Stimulated activated CD4-positive, alpha-beta T cell treated with anti-CD3 and anti-CD28 coated beads, Interleukin-2, amount 100 ng/mL, for 48 hours (primary cell): ENCODE measurements around the gene CNPY2.
"Not testable (repeated sequence)": the region's sequence is repeated elsewhere in the genome, so short reads cannot be mapped to it uniquely, and the experiment has no call there.

Experiments used
- DNase-seq, 2 donors: peaks; one replicate each; pipeline ENCODE4 v3.0.0-alpha.2; 2020

Gene CNPY2

DNA sequence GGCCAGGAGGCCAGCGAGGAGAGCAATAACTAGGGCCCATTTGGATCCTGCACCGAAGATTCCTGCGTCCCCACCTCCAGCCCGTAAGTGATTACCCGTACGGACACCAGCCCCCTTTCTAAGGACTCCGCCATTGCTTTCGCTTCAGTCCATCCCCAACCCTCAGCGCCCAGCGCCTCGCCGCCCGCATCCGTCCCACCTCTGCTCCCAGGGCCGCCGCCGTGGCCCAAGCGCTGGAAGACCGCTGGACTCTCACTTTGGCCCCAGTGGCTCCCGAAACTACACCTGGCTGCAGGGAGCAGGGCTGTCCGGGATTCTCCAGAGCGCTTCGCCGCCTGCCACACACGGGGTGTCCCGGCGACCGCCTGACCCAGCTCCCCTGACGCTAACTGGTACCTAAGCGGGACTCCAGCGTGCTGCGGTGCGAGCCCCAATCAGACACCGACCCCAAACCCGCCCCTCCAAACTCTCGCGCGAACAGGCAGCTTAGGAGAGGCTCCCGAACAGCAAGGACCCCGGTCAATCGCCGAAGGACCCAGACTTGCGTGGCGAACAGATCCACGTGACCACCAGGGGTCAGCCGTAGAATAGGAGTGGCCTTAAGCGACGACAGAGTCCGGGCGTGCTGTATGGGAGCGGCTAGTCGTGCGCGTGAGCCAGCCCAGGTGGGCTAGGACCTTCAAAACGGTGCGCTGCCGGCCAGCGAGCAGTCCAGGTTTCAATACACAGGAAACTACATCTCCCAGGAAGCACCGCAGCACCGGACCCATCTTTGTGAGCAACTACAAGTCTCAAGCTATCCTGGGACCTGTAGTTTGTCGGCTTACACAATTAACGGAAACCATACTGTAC lies at the start of gene CNPY2:
CNPY2 (minus strand) TSS at position 367 of the 852 bp plus-strand sequence. CDS start 771 bp downstream, outside the sequence.
- DNase-seq, result peak; percentile 85 to 86

DNA sequence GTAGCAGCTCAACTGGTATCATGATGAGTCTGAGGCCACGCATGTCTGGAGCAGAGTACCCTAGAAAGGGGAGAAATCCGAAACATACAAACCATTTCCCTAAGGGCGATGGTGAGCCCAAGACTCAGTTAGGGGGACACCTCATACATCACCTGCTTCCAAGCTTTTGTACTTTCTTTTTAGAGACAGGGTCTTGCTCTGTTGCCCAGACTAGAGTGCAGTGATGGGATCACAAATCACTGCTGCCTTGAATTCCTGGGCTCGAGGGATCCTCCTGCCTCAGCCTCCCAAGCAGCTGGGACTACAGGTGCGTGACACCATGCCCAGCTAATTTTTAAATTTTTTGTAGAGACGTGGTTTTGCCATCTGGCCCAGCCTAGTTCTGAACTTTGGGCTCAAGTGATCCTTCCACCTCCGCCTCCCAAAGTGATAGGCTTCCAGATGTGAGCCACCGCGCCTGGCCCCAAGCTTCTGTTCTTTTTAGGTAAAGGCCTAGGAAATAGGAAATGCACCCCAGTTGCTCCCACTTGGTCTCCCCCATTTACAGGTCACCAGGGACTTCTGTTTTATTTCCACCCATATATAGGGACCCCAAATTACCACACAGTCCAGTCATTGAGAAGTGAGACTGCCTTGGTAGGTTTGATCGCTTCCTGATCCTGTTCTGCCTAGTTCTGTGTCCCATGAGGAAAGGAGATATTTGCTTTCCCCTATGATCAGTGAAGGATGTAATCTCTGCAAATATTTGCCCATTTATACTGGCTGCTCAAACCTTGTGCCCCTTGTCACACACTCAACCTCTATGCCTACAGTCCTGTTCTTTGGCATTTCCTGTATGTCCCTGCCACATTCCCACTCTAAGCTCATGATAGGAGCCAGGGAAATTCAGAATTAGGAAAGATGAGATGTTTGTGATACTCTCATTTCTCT lies 46.6 kb upstream of the CNPY2 start, which contains the start of gene APOF:
APOF (minus strand) TSS at position 728 of the 930 bp plus-strand sequence; CDS start at position 616, 112 bp downstream.
- no peak for DNase-seq

DNA sequence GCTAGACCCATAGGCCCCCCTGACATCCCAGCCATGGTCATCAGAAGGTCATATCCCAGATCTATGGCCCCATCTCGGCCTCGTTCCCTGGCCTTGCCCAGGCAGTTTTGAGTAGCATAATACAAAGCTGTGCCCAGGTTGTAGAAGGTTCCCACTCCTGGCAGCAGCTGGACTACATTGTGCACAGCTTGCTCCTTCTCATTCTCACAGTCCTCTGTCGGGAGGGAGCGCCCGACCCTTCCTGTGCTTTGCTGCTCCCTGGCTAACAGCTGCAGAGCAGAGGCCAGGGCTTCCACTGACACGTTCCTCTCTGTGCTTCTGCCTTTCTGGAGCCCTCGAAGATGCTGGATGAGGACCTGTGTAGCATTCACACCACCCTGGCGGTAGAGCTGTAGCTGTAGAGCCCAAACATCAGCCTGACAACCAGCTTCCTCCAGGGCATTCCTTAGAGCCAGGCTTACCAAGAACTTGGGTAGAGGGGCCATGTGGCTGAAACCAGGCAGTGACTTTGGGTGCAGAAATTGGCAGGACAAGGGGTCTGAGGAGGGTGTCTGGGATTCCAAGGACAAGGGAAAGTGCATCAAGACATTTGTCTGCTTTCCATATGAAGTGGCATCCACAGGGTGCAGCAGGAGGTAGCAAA lies 45.8 kb upstream of the CNPY2 start:
- no peak for DNase-seq

DNA sequence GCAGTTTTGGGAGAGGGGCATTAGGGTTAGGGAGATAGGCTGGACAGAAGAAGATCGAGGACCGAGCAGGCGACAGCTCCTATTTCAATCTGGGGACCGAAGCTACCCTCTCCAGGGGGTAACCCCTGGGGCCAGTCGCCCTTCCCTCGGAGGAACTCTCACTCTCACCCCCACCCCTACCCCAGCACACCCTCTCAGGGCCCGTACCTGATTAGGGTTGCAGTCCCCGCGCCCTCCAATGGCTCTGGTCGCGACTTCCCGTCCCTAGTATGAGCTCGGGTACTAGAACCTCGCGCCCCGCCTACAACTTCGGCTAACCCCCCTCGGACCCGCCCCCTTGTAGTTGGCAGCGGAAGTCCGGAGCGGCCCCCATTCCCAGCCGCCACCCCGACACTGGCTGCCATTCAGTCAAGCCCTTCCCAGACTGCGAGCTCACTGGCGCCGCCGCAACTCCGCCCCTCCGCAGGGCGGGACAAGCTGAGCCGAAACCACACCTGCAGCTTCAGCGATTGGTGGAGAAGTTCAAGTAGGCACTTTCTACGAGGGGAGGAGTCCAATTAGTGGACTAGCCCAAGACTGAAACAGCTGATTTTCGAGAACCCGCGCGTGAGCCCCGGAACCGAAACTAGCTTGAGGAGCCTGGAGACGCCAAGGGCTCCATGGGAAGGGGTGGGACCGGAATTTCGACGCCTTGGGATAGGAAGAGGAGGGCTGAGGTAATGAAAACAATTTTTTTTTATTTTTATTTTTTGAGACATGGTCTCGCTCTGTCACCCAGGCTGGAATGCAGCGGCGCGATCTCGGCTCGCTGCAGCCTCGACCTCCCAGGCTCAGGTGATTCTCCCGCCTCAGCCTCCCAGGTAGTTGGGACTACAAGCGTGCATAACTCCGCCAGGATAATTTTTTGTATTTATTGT lies 44.3 kb upstream of the CNPY2 start, which contains the start of gene STAT2:
STAT2 (minus strand) TSS at position 257 of the 917 bp plus-strand sequence. CDS start 3,536 bp downstream, outside the sequence.
- peak; percentile 95 to 96 for DNase-seq

DNA sequence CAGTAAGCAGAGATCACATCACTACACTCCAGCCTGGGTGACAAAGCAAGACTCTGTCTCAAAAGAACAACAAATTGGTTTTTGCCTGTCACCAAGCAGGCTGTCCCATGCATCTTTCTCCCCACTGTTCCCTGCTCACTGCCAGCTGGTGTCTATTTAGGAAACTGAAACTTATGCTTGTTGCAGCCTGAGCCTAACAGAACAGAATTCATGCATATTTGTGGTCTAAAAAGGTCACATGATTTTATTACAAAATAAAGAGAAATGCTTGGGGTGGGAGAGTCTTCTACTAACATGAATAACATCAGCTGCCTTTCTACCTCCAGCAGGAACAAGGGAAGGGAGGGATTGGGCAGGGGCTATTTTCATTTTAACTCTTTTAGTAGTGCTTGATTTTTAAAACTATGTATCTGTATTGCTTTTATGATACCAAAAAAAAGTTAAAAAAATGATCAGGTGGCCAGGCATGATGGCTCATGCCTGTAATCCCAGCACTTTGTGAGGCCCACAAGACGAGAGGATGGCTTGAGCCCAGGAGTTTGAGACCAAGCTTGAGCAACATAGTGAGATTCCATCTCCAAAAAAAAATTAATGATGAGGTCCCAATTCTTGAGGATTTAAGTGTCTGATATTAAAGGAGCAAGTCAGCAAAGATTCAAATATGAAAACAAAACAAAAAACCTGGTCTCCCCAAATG lies 43.2 kb upstream of the CNPY2 start:
- DNase-seq, result no peak

- DNase-seq, result no peak
Measured at GRCh38 chr12:56351325-56351724, 35.5 kb upstream of the CNPY2 start.

GRCh38 chr12:56350662-56351061 lies 34.9 kb upstream of the CNPY2 start:
- DNase-seq, result no peak

DNA sequence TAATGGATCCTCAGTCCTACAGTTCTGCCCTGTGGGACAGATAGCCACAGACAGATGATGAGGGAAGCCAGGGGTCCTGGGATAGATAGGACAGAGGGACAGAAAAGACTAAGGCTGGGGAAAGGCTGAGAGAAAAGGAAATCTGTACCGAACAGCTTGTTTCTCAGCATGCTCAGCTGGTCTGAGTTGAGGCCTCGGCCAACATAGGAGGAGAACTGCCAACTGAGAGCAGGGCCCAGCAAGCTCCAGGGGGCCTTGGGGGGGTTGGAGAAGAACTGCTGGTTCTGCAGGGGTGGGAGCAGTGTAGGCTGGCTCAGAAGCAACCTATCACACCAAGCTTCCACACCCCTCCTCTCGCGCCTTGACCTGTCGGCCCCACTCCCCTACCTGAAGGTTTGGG lies 33.0 kb upstream of the CNPY2 start:
- no peak for DNase-seq

GRCh38 chr12:56347255-56347654 lies 31.5 kb upstream of the CNPY2 start:
- DNase-seq, result not testable (repeated sequence)

GRCh38 chr12:56346675-56347074 lies 30.9 kb upstream of the CNPY2 start:
- DNase-seq, result peak in 1 of 2 donors; percentile 15

- DNase-seq, result not testable (repeated sequence)
Measured at GRCh38 chr12:56342290-56342689, 26.5 kb upstream of the CNPY2 start.

DNA sequence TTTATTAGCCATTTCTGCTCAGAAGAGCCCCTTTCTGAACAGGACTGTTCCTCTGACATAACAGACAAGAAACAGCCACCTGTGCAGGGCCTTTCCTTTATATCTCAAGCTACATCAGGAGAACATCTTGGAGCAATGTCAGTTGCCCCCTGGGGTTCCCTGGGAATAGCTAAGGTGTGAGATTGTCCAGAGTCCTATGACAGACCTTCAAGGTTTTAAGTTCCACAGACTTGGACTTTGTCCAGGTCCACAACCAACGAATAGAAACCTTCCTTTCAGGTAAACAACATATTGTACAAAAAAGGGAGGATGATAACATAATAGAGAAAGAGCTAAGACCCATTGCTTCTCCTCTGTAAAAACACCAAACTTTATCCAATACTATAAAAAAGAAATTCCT lies 25.8 kb upstream of the CNPY2 start:
- no peak for DNase-seq

DNA sequence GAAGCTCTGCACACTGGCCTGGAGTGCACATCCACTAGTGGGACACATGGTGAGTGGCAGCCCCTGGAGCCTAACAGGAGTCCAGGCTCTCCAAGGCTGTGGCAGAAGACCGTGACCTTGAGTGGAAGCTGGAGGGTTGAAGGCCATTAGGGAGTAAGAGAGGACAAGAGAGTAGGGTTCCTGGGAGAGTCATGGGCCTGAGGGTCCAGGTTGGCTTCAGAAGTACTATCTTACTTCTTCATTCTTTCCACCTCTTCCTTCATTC lies 23.3 kb upstream of the CNPY2 start:
- DNase-seq, result no peak

- DNase-seq, result peak; percentile 71 to 75
Measured at GRCh38 chr12:56338308-56339157, 22.7 kb upstream of the CNPY2 start, which contains the start of gene IL23A. Gene IL23A, plus strand, starts transcription at chr12:56338884. Its CDS starts 161 bp downstream, at chr12:56339045.

DNA sequence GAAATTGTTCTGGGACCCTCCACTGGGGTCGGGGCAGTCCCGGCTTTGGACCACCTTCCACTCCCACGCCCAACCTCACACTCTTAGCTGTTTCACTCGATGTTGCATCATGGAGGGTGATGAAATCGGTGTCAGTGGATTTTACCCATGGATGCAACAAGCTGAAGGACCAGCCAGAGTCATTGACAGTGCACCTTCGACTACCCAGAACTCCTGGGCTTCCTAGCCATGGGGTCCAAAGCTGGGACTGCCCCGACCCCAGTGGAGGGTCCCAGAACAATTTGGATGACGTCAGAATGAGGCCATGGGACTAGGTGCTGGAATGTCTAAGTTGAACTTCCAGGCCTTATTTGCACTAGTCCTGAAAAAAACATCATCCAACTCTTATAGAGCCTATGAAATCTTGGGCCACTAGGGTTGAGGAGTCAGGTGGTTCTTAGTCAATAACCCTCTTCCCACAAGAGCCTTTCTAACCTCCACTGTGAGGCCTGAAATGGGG lies 22.0 kb upstream of the CNPY2 start:
- DNase-seq, result no peak

DNA sequence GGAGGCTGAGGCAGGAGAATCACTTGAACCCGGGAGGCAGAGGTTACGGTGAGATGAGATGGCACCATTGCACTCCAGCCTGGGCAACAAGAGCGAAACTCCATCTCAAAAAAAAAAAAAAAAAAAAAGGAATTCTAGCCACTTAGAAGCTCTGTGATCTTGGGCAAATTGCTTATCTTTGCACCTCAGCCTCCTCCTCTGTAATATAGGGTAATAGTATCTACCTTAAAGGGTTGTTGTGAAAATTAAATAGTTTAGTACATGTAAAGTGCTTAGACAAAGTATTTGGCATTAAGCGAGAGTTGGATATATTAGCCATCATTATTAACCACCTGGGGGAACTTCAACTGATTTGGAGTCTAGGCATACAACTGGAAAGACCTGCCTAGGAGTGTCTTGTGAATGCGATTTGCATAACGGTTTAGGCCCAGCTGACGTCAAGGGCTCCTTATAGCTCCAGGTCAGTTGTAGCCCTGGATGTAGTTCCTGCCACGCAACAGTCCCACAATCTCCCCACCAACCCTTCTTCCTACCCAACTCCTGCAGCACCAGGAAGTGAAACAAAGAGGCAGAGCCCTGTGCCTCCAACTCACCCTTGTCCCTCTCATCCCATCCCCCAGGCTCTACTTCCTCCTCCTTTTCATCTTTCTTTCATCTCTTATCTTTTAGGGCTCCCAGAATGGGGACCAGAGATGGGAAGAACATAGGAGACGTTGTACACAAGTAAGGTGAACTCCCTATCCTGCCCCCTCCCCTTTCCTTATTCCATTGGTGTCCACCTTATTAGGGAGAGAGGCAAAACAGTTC lies 20.8 kb upstream of the CNPY2 start:
- DNase-seq, result no peak

GRCh38 chr12:56335527-56335926 lies 19.7 kb upstream of the CNPY2 start:
- DNase-seq, result not testable (repeated sequence)

DNA sequence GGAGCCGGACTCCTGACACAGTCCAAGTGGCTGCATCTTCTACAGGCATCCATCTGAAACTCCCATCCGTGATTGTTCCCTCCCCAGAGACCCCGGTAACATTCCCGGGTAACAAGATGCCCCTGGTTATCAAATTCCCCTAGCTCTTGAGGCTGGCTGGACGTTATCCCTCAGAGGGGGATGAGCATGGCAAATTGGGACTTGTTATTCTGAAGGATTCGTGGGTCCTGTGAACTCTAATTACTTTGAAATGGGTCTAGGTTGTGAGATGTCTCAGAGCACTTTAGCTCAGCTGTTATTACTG lies 18.7 kb upstream of the CNPY2 start:
- DNase-seq, result no peak
